Mucosa of gallbladder (tissue), 1 donor: Measurements from ENCODE around the gene TKTL1. TPM values are rescaled to one million over a fixed set of nuclear protein-coding genes. Genes with fewer than 3 reads are reported as not detected.

Experiments used
- DNase-seq: peaks from one replicate; pipeline ENCODE4 v3.0.0-alpha.2; 2020; ENCODE audit warnings: low spot score
- total RNA-seq: library from RNA; stranded (reverse); gene quantifications from one replicate; pipeline ENCODE4 v1.2.1, GENCODE V29; 2021
- donor health status: DM: no; HTN: no; CAD: no.

Gene TKTL1
- total RNA-seq, 1 donor from 2014 or later: not detected

- DNase-seq: peak; percentile 62
Observed at GRCh38 chrX:154378059-154378798, 82.6 kb downstream of the TKTL1 start.

DNA sequence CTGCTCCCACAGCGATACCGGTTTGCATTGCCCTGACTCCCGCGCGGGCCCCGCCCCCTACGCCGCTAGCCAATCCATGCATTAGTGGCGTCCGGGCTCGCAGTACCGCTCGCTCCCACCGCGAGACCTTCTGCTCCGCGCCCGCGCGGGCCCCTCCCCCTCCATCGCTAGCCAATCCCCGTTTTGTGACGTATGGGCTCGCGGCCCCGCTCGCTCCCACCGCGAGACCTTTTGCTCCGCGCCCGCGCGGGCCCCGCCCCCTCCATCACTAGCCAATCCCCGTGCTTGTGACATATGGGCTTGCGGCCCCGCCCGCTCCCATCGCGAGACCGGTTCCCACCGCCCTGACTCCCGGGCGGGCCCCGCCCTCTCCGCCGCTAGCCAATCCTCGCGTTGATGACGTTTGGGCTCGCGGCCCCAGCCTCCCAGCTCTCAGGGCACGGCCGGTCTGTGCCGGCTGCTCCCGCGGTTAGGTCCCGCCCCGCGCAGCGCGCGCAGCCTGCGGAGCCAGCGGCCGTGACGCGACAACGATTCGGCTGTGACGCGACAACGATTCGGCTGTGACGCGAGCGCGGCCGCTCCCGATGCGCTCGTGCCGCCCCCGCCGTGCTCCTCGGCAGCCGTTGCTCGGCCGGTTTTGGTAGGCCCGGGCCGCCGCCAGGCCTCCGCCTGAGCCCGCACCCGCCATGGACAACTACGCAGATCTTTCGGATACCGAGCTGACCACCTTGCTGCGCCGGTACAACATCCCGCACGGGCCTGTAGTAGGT is 83.4 kb downstream of the TKTL1 start, which contains the start of gene EMD:
TSS of gene EMD (plus strand) at position 497 of the 770 bp plus-strand sequence. CDS start at position 687, 190 bp downstream.
- peak; percentile 97 for DNase-seq

- DNase-seq: no peak
Observed at GRCh38 chrX:154379569-154379951, 84.0 kb downstream of the TKTL1 start.

Other genes starting within 250 kb of the TKTL1 start
- gene MECP2, start 198.1 kb upstream of the TKTL1 start, total RNA-seq: 64.9 TPM
- gene OPN1LW, start 151.6 kb upstream of the TKTL1 start, total RNA-seq: not detected
- gene OPN1MW, start 113.2 kb upstream of the TKTL1 start, total RNA-seq: not detected
- not detected for gene OPN1MW2, start 76.0 kb upstream of the TKTL1 start, total RNA-seq
- gene OPN1MW3, start 38.2 kb upstream of the TKTL1 start, total RNA-seq: not detected
- gene TEX28, start 671 bp upstream of the TKTL1 start, total RNA-seq: not detected
- 2,367 TPM for gene FLNA, start 78.8 kb downstream of the TKTL1 start, total RNA-seq
- gene EMD, start 83.5 kb downstream of the TKTL1 start, total RNA-seq: 62.6 TPM
- 1,937 TPM for gene RPL10, start 102.6 kb downstream of the TKTL1 start, total RNA-seq
- 28.2 TPM for gene DNASE1L1, start 113.5 kb downstream of the TKTL1 start, total RNA-seq
- gene TAFAZZIN, start 115.7 kb downstream of the TKTL1 start, total RNA-seq: 49.8 TPM
- 108 TPM for gene ATP6AP1, start 132.9 kb downstream of the TKTL1 start, total RNA-seq
- gene GDI1, start 141.4 kb downstream of the TKTL1 start, total RNA-seq: 157 TPM
- 71.3 TPM for gene FAM50A, start 148.3 kb downstream of the TKTL1 start, total RNA-seq
- gene PLXNA3, start 162.5 kb downstream of the TKTL1 start, total RNA-seq: 75.6 TPM
- gene LAGE3, start 183.5 kb downstream of the TKTL1 start, total RNA-seq: 26.3 TPM
- 38.2 TPM for gene UBL4A, start 190.8 kb downstream of the TKTL1 start, total RNA-seq
- gene SLC10A3, start 194.8 kb downstream of the TKTL1 start, total RNA-seq: 32.2 TPM
- gene FAM3A, start 220.4 kb downstream of the TKTL1 start, total RNA-seq: 75.3 TPM